ENCODE results near the gene RANBP1. TPM values are rescaled to one million over a fixed set of nuclear protein-coding genes. Genes with fewer than 3 reads are reported as not detected.
A peak's percentile ranks its signal among the peaks of the same experiment; 100 is the strongest.

RANBP1 gene
- total and polyA plus RNA-seq, 9 of the 15 experiments (the other 6 are each of a cell fraction or from before 2014, with no cell fraction given): 162 to 2,891 (median 1,289) TPM

GRCh38 chr22:20174785-20175596, 59.1 kb downstream of the RANBP1 start (continued):
- TF ChIP-seq ZNF583 (CRISPR knock-in tag; IDR thresholded peaks at IDR 0.05) (no peak), ERF (CRISPR knock-in tag; IDR thresholded peaks at IDR 0.05) (0 out of 2 replicates have a peak, but pooled peaks have one; percentile 23), HDAC8 (tag; IDR thresholded peaks at IDR 0.05) (no peak), STAT6 (CRISPR knock-in tag; IDR thresholded peaks at IDR 0.05) (no peak), GATAD2A (IDR thresholded peaks at IDR 0.05) (no peak), THRA (IDR thresholded peaks at IDR 0.05) (no peak), SP2 (IDR thresholded peaks at IDR 0.05; ENCODE audit: extremely low read depth, low read depth, low read length, poor library complexity, severe bottlenecking) (no peak), RBM14 (IDR thresholded peaks at IDR 0.05; ENCODE audit: borderline replicate concordance, insufficient read depth, low read depth, low read length) (no peak), TCFL5 (CRISPR knock-in tag; conservative IDR thresholded peaks at IDR 0.05) (no peak), ZNF197 (CRISPR knock-in tag; IDR thresholded peaks at IDR 0.05; ENCODE audit: low read depth) (no peak), KLF13 (tag; IDR thresholded peaks at IDR 0.05; ENCODE audit: borderline replicate concordance, low read depth) (no peak), IRF1 (CRISPR knock-in tag; IDR thresholded peaks at IDR 0.05; ENCODE audit: borderline replicate concordance) (no peak), RBM34 (IDR thresholded peaks at IDR 0.05; ENCODE audit: borderline replicate concordance, insufficient read depth, low read length) (no peak), POLR2G (IDR thresholded peaks at IDR 0.05; ENCODE audit: low read depth, low read length) (no peak), SMARCE1 (IDR thresholded peaks at IDR 0.05) (no peak), U2AF2 (optimal IDR thresholded peaks at IDR 0.05; ENCODE audit: low read depth, low read length) (no peak), SNRNP70 (optimal IDR thresholded peaks at IDR 0.05; ENCODE audit: low read depth, low read length) (no peak), ZNF740 (CRISPR knock-in tag; IDR thresholded peaks at IDR 0.05) (0 out of 2 replicates have a peak, but pooled peaks have one; percentile 22), ZNF740 (tag; IDR thresholded peaks at IDR 0.05) (no peak), ZNF124 (CRISPR knock-in tag; IDR thresholded peaks at IDR 0.05) (no peak), GTF2F1 (IDR thresholded peaks at IDR 0.05; ENCODE audit: low read depth, low read length) (no peak)

Data from K562 (cell line).